Measurements from ENCODE around the gene GON4L. TPM values are rescaled to one million over a fixed set of nuclear protein-coding genes. Genes with fewer than 3 reads are reported as not detected.

GON4L gene
- total RNA-seq, 1 donor from 2014 or later = 22.7 TPM

DNA sequence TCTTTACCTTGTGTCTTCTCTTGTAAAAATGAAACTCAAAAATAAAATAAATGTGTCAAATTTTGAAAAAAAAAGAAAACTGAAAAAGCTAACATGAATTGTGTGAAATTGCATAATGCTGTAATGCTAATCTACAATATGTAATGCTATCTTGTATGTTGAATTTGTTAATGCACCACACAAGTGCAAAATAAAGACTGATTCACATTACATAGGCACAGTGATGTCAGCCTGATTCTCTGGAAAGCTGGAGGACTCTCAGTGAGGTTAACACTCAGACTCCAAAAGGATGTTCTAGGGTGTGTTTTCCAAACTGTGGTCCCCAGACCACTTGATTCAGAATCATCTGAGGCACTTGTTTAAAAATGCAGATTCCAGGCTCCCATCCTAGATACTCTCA is 28.0 kb upstream of the GON4L start:
- H3K4me3 ChIP-seq (ENCODE audit: low read depth, low read length) = no peak overlapping the region
- DNase-seq (ENCODE audit: low read depth) = no peak
- TF ChIP-seq, protein P1, sequence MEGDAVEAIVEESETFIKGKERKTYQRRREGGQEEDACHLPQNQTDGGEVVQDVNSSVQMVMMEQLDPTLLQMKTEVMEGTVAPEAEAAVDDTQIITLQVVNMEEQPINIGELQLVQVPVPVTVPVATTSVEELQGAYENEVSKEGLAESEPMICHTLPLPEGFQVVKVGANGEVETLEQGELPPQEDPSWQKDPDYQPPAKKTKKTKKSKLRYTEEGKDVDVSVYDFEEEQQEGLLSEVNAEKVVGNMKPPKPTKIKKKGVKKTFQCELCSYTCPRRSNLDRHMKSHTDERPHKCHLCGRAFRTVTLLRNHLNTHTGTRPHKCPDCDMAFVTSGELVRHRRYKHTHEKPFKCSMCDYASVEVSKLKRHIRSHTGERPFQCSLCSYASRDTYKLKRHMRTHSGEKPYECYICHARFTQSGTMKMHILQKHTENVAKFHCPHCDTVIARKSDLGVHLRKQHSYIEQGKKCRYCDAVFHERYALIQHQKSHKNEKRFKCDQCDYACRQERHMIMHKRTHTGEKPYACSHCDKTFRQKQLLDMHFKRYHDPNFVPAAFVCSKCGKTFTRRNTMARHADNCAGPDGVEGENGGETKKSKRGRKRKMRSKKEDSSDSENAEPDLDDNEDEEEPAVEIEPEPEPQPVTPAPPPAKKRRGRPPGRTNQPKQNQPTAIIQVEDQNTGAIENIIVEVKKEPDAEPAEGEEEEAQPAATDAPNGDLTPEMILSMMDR (conservative IDR thresholded peaks at IDR 0.05; ENCODE audit: low read depth, low read length) = no peak

DNA sequence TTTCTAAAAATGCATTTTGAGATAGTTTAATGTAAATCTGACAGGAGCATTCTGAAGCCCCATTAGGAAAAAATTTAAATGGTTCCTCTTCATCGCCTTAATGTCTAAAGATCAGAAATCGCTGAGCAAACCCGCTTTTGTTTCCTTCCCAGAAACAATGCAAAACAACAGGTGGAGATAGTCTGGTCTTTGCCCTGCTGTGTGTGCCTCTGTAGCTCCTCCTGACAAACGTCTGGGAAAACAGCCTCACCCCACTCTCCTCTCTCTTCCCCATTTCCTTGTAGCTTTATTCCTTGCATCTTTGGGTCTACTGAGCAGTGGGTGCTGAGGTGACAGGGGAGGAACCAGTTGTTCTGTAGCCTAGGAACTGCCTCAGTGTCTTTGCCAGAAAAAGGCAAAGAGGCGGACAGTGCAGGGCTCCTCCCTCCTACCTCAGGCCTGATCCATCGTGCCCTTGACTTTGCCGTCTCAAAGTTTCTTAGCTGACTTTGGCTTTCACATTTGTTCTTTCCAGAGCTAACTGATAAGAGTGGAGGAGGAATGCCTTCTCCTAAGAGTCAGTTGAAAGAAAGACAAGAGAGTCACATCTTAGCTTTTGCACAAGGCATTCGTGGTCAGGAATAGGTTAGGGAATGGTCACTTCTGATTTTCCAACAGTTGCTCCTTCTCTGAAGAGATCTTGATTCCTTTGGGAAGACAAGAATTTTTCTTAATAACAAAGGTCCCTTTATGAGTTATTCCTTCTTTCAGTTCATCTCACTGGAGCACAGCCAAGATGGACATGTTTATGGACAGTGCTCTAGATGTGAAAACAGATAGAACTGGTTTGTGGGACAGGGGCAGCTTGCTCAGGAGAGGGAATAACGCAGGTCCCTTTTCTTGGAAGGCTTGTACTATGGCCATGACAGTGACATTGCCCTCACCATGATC is 27.3 kb upstream of the GON4L start:
- no peak for DNase-seq (ENCODE audit: low read depth)

DNA sequence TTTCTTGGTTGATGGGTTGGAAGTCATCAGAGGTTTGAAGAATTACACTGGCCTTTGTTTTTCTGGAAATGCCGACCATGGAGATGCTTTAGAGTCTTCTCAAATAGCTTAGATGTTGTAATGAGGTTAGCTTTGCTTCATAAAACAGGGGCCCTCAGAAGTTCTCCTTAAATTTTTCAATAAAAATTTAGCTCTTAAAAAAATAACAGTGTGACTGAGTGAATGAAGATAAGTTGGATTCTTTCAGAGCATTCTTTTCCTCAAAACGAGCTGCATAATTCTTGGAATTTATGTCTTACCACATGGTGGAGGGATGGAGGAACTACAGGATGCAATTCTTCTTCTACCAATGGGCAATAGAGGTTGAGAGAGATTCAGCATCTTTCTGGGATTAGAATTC is 25.8 kb upstream of the GON4L start:
- DNase-seq (ENCODE audit: low read depth) = no peak
- TF ChIP-seq, protein P1 (conservative IDR thresholded peaks at IDR 0.05; ENCODE audit: low read depth, low read length) = no peak
- H3K4me3 ChIP-seq (ENCODE audit: low read depth, low read length) = no peak overlapping the region

More for the DNA sequence above, 27.3 kb upstream of the GON4L start:
- TF ChIP-seq, protein P1 (conservative IDR thresholded peaks at IDR 0.05; ENCODE audit: low read depth, low read length) = no peak
- no peak overlapping the region for H3K4me3 ChIP-seq (ENCODE audit: low read depth, low read length)

DNA sequence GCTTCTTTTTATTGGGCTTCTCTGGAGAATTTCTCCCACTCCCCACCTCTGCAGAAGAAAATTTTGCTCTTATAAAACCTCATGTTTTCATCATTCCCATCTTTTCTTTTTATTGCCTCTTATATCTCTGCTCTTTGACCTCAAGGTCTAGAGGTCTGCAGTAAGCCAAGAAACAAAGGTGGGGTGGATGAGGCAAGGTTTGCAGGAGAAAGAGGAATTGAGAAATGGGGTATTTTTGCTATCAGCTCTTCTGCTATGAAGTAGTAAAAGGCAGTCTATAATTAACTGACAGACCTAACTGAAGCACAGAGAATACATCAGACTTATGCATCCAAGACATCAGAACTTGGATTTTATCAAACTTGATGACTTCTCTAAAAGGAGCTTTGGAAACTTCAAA is 25.2 kb upstream of the GON4L start:
- no peak for DNase-seq (ENCODE audit: low read depth)
- TF ChIP-seq, protein P1 (conservative IDR thresholded peaks at IDR 0.05; ENCODE audit: low read depth, low read length) = no peak
- H3K4me3 ChIP-seq (ENCODE audit: low read depth, low read length) = no peak overlapping the region

DNA sequence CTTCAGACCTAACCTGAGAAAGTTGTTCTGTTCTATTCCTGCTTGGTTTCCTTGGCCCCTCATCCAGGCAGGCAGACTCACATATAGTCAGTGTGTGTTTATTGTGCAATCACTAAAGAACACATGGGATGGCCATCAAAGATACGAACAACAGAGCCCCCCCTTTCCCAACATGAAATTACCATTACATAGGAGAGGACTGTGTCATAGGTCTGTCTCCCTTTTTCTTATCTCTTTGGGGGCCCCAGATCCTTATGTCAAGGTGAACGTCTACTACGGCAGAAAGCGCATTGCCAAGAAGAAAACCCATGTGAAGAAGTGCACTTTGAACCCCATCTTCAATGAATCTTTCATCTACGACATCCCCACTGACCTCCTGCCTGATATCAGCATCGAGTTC is 23.9 kb upstream of the GON4L start:
- no peak for DNase-seq (ENCODE audit: low read depth)
- TF ChIP-seq, protein P1 (conservative IDR thresholded peaks at IDR 0.05; ENCODE audit: low read depth, low read length) = no peak
- no peak overlapping the region for H3K4me3 ChIP-seq (ENCODE audit: low read depth, low read length)

DNA sequence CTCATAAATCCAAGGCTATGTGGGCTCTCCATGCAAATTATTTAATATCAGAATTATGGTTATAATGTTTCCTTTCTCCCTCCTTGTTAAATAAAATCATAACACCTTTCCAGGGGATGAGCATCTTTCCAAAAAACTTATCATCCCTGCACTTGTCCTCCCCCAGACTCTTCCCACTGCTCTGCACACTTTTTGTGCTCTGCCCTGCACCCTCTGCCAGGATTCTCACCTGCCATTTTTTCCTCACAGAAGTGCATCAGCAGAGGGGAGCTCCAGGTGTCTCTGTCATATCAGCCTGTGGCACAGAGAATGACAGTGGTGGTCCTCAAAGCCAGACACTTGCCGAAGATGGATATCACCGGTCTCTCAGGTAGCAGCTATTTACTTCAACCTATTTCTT is 23.2 kb upstream of the GON4L start:
- H3K4me3 ChIP-seq (ENCODE audit: low read depth, low read length) = no peak overlapping the region
- TF ChIP-seq, protein P1 (conservative IDR thresholded peaks at IDR 0.05; ENCODE audit: low read depth, low read length) = no peak
- DNase-seq (ENCODE audit: low read depth) = no peak

DNA sequence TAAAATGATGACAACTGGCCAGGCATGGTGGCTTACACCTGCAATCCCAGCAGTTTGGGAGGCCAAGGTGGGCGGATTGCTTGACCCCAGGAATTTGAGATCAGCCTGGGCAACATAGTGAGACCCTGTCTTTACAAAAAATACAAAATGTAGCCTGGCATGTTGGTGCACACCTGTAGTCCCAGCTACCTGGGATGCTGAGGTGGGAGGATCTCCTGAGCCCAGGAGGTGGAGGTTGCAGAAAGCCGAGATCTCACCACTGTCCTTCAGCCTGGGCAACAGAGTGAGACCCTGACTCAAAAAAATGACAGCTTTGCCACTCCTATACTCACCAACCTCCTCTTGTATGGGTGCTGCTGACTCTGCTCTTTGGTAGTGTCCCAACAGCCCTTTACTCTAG is 20.9 kb upstream of the GON4L start:
- no peak overlapping the region for H3K4me3 ChIP-seq (ENCODE audit: low read depth, low read length)
- DNase-seq (ENCODE audit: low read depth) = no peak
- TF ChIP-seq, protein P1 (conservative IDR thresholded peaks at IDR 0.05; ENCODE audit: low read depth, low read length) = no peak
